Stimulated activated CD4-positive, alpha-beta T cell treated with anti-CD3 and anti-CD28 coated beads, Interleukin-1b, Interleukin-23, amount 100 ng/mL, for 24 hours (primary cell): Measurements from ENCODE around the gene MATN3.
"Not testable (repeated sequence)": the region's sequence is repeated elsewhere in the genome, so short reads cannot be mapped to it uniquely, and the experiment has no call there.

Source experiments
- DNase-seq, 4 experiments: peaks; one replicate each; pipeline ENCODE4 v3.0.0-alpha.2; 2020; ENCODE audit warnings: low read depth in 4 of 4, low spot score in 1 of 4

The MATN3 gene

GRCh38 chr2:20012282-20013125, at the start of gene MATN3:
TSS of gene MATN3 (minus strand) at chr2:20012668. CDS start at chr2:20012631, 37 bp downstream.
- DNase-seq, result peak in 1 of 4 experiments; percentile 3

GRCh38 chr2:20061940-20062339, 49.5 kb upstream of the MATN3 start:
- DNase-seq, result no peak

- DNase-seq, result no peak
Measured at GRCh38 chr2:20061476-20061875, 49.0 kb upstream of the MATN3 start.

GRCh38 chr2:20060106-20060505, 47.6 kb upstream of the MATN3 start:
- no peak for DNase-seq

GRCh38 chr2:20057268-20057667, 44.8 kb upstream of the MATN3 start:
- no peak for DNase-seq

GRCh38 chr2:20054931-20055330, 42.5 kb upstream of the MATN3 start:
- DNase-seq, result no peak

GRCh38 chr2:20054119-20054518, 41.7 kb upstream of the MATN3 start:
- DNase-seq, result no peak

- no peak for DNase-seq
Measured at GRCh38 chr2:20052861-20053281, 40.4 kb upstream of the MATN3 start.

GRCh38 chr2:20052229-20052851, 39.9 kb upstream of the MATN3 start:
- no peak for DNase-seq

- DNase-seq, result peak; percentile 88 to 96 (median 94)
Measured at GRCh38 chr2:20051532-20052228, 39.2 kb upstream of the MATN3 start, which contains the start of gene LAPTM4A. TSS of gene LAPTM4A (minus strand) at chr2:20051628. CDS start at chr2:20051520, 108 bp downstream.

GRCh38 chr2:20050646-20051531, 38.4 kb upstream of the MATN3 start:
- no peak for DNase-seq

- DNase-seq, result peak in 1 of 4 experiments; percentile 19
Measured at GRCh38 chr2:20050104-20050645, 37.7 kb upstream of the MATN3 start.

GRCh38 chr2:20049637-20050036, 37.2 kb upstream of the MATN3 start:
- no peak for DNase-seq

- no peak for DNase-seq
Measured at GRCh38 chr2:20048488-20049448, 36.3 kb upstream of the MATN3 start.

- not testable (repeated sequence) for DNase-seq
Measured at GRCh38 chr2:20045712-20046292, 33.3 kb upstream of the MATN3 start.

GRCh38 chr2:20044778-20045177, 32.3 kb upstream of the MATN3 start:
- no peak for DNase-seq

- DNase-seq, result no peak
Measured at GRCh38 chr2:20042531-20042930, 30.1 kb upstream of the MATN3 start.

GRCh38 chr2:20040489-20041172, 28.2 kb upstream of the MATN3 start:
- no peak for DNase-seq
